ENCODE data around the gene WDPCP. TPM values are rescaled to one million over a fixed set of nuclear protein-coding genes. Genes with fewer than 3 reads are reported as not detected.

WDPCP gene
- total RNA-seq, 1 experiment from 2014 or later, result 4.8 TPM

GRCh38 chr2:63545023-63545422 is 43.3 kb downstream of the WDPCP start:
- DNase-seq (ENCODE audit: low spot score), result no peak

GRCh38 chr2:63544017-63544627 is 44.2 kb downstream of the WDPCP start:
- peak; percentile 15 for DNase-seq (ENCODE audit: low spot score)

- no peak for DNase-seq (ENCODE audit: low spot score)
Measured at GRCh38 chr2:63539416-63540162, 48.7 kb downstream of the WDPCP start.

- DNase-seq (ENCODE audit: low spot score), result no peak
Measured at GRCh38 chr2:63538390-63538789, 49.9 kb downstream of the WDPCP start.

- no peak for DNase-seq (ENCODE audit: low spot score)
Measured at GRCh38 chr2:63537306-63537705, 51.0 kb downstream of the WDPCP start.

- DNase-seq (ENCODE audit: low spot score), result no peak
Measured at GRCh38 chr2:63530704-63531279, 57.5 kb downstream of the WDPCP start.

- no peak for DNase-seq (ENCODE audit: low spot score)
Measured at GRCh38 chr2:63525905-63526304, 62.4 kb downstream of the WDPCP start.

GRCh38 chr2:63522950-63523349 is 65.3 kb downstream of the WDPCP start:
- no peak for DNase-seq (ENCODE audit: low spot score)

GRCh38 chr2:63520793-63521192 is 67.5 kb downstream of the WDPCP start:
- no peak for DNase-seq (ENCODE audit: low spot score)

- DNase-seq (ENCODE audit: low spot score), result no peak
Measured at GRCh38 chr2:63514781-63515180, 73.5 kb downstream of the WDPCP start.

- DNase-seq (ENCODE audit: low spot score), result no peak
Measured at GRCh38 chr2:63514237-63514716, 74.0 kb downstream of the WDPCP start.

- DNase-seq (ENCODE audit: low spot score), result no peak
Measured at GRCh38 chr2:63506320-63506719, 82.0 kb downstream of the WDPCP start.

- no peak for DNase-seq (ENCODE audit: low spot score)
Measured at GRCh38 chr2:63503818-63504217, 84.5 kb downstream of the WDPCP start.

GRCh38 chr2:63500398-63500797 is 87.9 kb downstream of the WDPCP start:
- peak; percentile 2 for DNase-seq (ENCODE audit: low spot score)

GRCh38 chr2:63497576-63497975 is 90.7 kb downstream of the WDPCP start:
- DNase-seq (ENCODE audit: low spot score), result no peak

GRCh38 chr2:63494968-63495367 is 93.3 kb downstream of the WDPCP start:
- DNase-seq (ENCODE audit: low spot score), result no peak

- DNase-seq (ENCODE audit: low spot score), result no peak
Measured at GRCh38 chr2:63494100-63494499, 94.2 kb downstream of the WDPCP start.

- peak; percentile 67 for DNase-seq (ENCODE audit: low spot score)
Measured at GRCh38 chr2:63488118-63488713, 100.1 kb downstream of the WDPCP start.

- peak; percentile 49 for DNase-seq (ENCODE audit: low spot score)
Measured at GRCh38 chr2:63486861-63487290, 101.4 kb downstream of the WDPCP start.

- DNase-seq (ENCODE audit: low spot score), result no peak
Measured at GRCh38 chr2:63484901-63485300, 103.4 kb downstream of the WDPCP start.

GRCh38 chr2:63484481-63484880 is 103.8 kb downstream of the WDPCP start:
- DNase-seq (ENCODE audit: low spot score), result no peak

GRCh38 chr2:63477686-63478085 is 110.6 kb downstream of the WDPCP start:
- DNase-seq (ENCODE audit: low spot score), result no peak
